HG03066 (cell line): Measurements from ENCODE around the gene GTPBP6.
"Not testable (repeated sequence)": the region's sequence is repeated elsewhere in the genome, so short reads cannot be mapped to it uniquely, and the experiment has no call there.

Experiments used
- ATAC-seq: cut with Tn5 transposase; IDR thresholded peaks from one replicate; pipeline ENCODE4 v1.9.1; 2021; ENCODE audit warnings: low read depth; ENCODE audit not compliant: unreplicated experiment

GTPBP6 gene

GRCh38 chrX:302975-303374 lies 15.6 kb downstream of the GTPBP6 start:
- ATAC-seq, result no peak

GRCh38 chrX:300334-300733 lies 18.3 kb downstream of the GTPBP6 start:
- ATAC-seq, result no peak

GRCh38 chrX:298993-299392 lies 19.6 kb downstream of the GTPBP6 start:
- no peak for ATAC-seq

- ATAC-seq, result no peak
Measured at GRCh38 chrX:295136-295535, 23.5 kb downstream of the GTPBP6 start.

GRCh38 chrX:292900-293897 lies 25.4 kb downstream of the GTPBP6 start:
- no peak for ATAC-seq

GRCh38 chrX:291411-291901 lies 27.1 kb downstream of the GTPBP6 start:
- ATAC-seq, result no peak

- ATAC-seq, result no peak
Measured at GRCh38 chrX:290476-291166, 28.0 kb downstream of the GTPBP6 start.

GRCh38 chrX:288561-288991 lies 30.0 kb downstream of the GTPBP6 start:
- no peak for ATAC-seq

- ATAC-seq, result no peak
Measured at GRCh38 chrX:287670-288069, 30.9 kb downstream of the GTPBP6 start.

- no peak for ATAC-seq
Measured at GRCh38 chrX:285076-285677, 33.4 kb downstream of the GTPBP6 start.

GRCh38 chrX:283115-283845 lies 35.3 kb downstream of the GTPBP6 start:
- peak; percentile 99 for ATAC-seq

GRCh38 chrX:282000-282681 lies 36.5 kb downstream of the GTPBP6 start:
- ATAC-seq, result not testable (repeated sequence)

- no peak for ATAC-seq
Measured at GRCh38 chrX:281166-281999, 37.2 kb downstream of the GTPBP6 start, which contains the start of gene PLCXD1. Gene PLCXD1, plus strand, starts transcription at chrX:281381. Its CDS starts 2,807 bp downstream, at chrX:284188.

- ATAC-seq, result not testable (repeated sequence)
Measured at GRCh38 chrX:280722-281121, 37.9 kb downstream of the GTPBP6 start.

GRCh38 chrX:279757-280604 lies 38.6 kb downstream of the GTPBP6 start:
- not testable (repeated sequence) for ATAC-seq

- peak; percentile 41 for ATAC-seq
Measured at GRCh38 chrX:276581-277201, 41.9 kb downstream of the GTPBP6 start.

GRCh38 chrX:275967-276580 lies 42.5 kb downstream of the GTPBP6 start:
- ATAC-seq, result peak; percentile 78
